GM12872 (cell line): Measurements from ENCODE around the gene ZBTB20.

Experiments used
- TF ChIP-seq, protein P1 (sequence below): IDR thresholded peaks from 3 replicates; pipeline ENCODE4 v1.5.1; 2011; ENCODE audit warnings: low read depth, mild to moderate bottlenecking, low read length, moderate library complexity; ENCODE audit not compliant: insufficient read depth

Gene ZBTB20

GRCh38 chr3:114809668-114810413, 337.2 kb downstream of the ZBTB20 start:
- TF ChIP-seq, protein P1, sequence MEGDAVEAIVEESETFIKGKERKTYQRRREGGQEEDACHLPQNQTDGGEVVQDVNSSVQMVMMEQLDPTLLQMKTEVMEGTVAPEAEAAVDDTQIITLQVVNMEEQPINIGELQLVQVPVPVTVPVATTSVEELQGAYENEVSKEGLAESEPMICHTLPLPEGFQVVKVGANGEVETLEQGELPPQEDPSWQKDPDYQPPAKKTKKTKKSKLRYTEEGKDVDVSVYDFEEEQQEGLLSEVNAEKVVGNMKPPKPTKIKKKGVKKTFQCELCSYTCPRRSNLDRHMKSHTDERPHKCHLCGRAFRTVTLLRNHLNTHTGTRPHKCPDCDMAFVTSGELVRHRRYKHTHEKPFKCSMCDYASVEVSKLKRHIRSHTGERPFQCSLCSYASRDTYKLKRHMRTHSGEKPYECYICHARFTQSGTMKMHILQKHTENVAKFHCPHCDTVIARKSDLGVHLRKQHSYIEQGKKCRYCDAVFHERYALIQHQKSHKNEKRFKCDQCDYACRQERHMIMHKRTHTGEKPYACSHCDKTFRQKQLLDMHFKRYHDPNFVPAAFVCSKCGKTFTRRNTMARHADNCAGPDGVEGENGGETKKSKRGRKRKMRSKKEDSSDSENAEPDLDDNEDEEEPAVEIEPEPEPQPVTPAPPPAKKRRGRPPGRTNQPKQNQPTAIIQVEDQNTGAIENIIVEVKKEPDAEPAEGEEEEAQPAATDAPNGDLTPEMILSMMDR: no peak

DNA sequence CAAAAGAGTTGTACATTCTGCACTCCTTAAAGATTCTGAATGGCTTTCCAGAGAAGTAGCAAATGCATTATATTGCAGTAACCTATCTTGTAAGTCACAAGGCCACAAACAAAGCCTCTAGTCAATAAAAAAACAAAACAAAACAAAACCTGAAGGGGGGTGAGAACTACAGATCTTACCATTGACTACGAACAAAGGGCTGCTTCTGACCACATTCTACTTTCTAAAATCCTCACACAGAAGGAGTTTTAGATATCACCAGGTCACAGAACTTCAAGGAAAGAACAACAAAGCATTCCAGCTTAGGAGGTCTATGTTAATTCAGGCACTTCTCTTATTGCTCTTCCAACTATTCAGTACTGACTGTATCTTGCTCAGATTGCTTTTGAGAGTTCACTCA, 343.0 kb downstream of the ZBTB20 start:
- TF ChIP-seq, protein P1: no peak

DNA sequence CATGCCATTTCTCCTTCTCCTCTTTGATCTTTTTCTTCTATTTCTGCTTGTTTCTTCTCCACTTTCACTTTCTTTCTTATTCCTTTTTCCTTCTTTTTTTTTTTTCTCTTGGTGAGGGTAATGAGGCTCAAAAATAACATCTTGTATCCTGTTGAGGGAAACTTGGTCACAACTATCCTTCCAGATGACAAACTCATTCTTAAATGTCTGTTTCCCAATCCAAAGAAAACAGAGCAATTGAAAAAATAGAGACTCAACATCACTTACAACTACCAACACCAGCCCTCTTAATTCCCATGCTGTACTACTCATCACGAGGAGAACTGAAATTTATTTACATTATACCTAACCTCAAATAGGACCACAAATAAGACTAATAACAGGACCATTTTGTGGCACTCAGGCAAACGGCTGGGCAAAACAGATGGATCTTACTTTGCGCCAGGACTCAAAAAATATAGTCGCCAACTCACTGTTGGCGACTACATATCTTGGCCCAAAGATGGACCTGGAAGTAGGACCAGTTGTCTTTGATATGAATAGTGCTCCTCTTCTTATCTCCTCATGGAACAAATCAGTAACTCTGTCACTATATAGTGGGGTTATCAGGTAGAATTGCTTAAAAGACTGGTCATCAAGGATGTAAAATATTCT, 343.9 kb downstream of the ZBTB20 start:
- TF ChIP-seq, protein P1: no peak

- TF ChIP-seq, protein P1: no peak
Observed at GRCh38 chr3:114800272-114801031, 346.6 kb downstream of the ZBTB20 start.

DNA sequence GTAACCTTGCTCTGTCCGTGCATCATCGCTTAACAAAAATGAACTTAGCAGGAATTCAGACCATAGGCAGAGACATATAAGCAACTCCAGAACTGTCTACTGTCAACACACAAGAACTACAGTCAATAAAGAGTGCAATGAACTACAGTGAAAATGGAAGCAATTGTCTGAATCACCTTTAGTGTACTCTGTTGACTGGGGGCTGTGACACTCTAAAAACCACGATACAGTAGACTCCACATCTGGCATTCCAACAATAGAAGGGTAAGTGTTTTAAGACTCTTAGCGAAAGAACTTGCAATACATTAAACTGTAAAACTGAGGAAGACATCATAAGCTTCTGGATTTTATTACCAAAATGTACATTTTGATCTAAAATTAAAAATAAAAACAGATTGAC, 347.3 kb downstream of the ZBTB20 start:
- TF ChIP-seq, protein P1: no peak

GRCh38 chr3:114796796-114797195, 350.3 kb downstream of the ZBTB20 start:
- TF ChIP-seq, protein P1: no peak
